NCI-H1048 (cell line): ENCODE data around the gene RNU5D-1.

Source experiments
- DNase-seq: peaks from one replicate; lab custom pipeline; 2025; lab: John Stamatoyannopoulos, UW

Gene RNU5D-1

GRCh38 chr1:44733365-44733764 lies 2.4 kb upstream of the RNU5D-1 start:
- DNase-seq, result no peak

- no peak for DNase-seq
These were observed 5.8 kb downstream of the RNU5D-1 start for GRCh38 chr1:44724955-44725698.

- no peak for DNase-seq
These were observed 6.5 kb downstream of the RNU5D-1 start for GRCh38 chr1:44724296-44724954.

GRCh38 chr1:44723496-44724295 lies 7.3 kb downstream of the RNU5D-1 start:
- DNase-seq, result no peak

- no peak for DNase-seq
These were observed 7.9 kb downstream of the RNU5D-1 start for GRCh38 chr1:44723064-44723463.

- peak; percentile 83 for DNase-seq
These were observed 9.2 kb downstream of the RNU5D-1 start for GRCh38 chr1:44721485-44722361.

- DNase-seq, result no peak
These were observed 10.7 kb downstream of the RNU5D-1 start for GRCh38 chr1:44720281-44720680.

- DNase-seq, result no peak
These were observed 11.7 kb downstream of the RNU5D-1 start for GRCh38 chr1:44719318-44719717.

GRCh38 chr1:44718091-44718490 lies 12.9 kb downstream of the RNU5D-1 start:
- DNase-seq, result no peak

GRCh38 chr1:44717653-44718052 lies 13.3 kb downstream of the RNU5D-1 start:
- no peak for DNase-seq

GRCh38 chr1:44717156-44717555 lies 13.8 kb downstream of the RNU5D-1 start:
- no peak for DNase-seq

GRCh38 chr1:44714944-44715571 lies 15.9 kb downstream of the RNU5D-1 start:
- DNase-seq, result peak; percentile 7

GRCh38 chr1:44714532-44714931 lies 16.4 kb downstream of the RNU5D-1 start:
- no peak for DNase-seq

- no peak for DNase-seq
These were observed 17.6 kb downstream of the RNU5D-1 start for GRCh38 chr1:44713321-44713781.

- DNase-seq, result peak; percentile 24
These were observed 22.8 kb downstream of the RNU5D-1 start for GRCh38 chr1:44707959-44708831.

- DNase-seq, result no peak
These were observed 23.7 kb downstream of the RNU5D-1 start for GRCh38 chr1:44707112-44707881.

- no peak for DNase-seq
These were observed 25.0 kb downstream of the RNU5D-1 start for GRCh38 chr1:44705938-44706337.

GRCh38 chr1:44705470-44705869 lies 25.5 kb downstream of the RNU5D-1 start:
- no peak for DNase-seq

GRCh38 chr1:44701141-44701573 lies 29.8 kb downstream of the RNU5D-1 start:
- DNase-seq, result no peak
